Activated T-helper 1 cell treated with anti-CD3 and anti-CD28 coated beads, Interleukin-12 subunit alpha, Interleukin-12 subunit beta, Interleukin-2, Interleukin-4 antibody, amounts not matched to agents 30 ng/mL and 10 ng/mL and 1 ng/mL, durations not matched to agents 14 hours and 24 hours and 36 hours (primary cell): ENCODE measurements around the gene PRKCB. TPM values are rescaled to one million over a fixed set of nuclear protein-coding genes. Genes with fewer than 3 reads are reported as not detected.
"Not testable (repeated sequence)": the region's sequence is repeated elsewhere in the genome, so short reads cannot be mapped to it uniquely, and the experiment has no call there.

Experiments
- DNase-seq: peaks from one replicate; pipeline ENCODE4 v3.0.0; 2021; ENCODE audit warnings: low spot score
- H3K27ac Mint-ChIP-seq: one replicate; pipeline ENCODE4 v1.8.0; 2021; ENCODE audit warnings: mild to moderate bottlenecking, mixed read lengths
- H3K27me3 Mint-ChIP-seq: one replicate; pipeline ENCODE4 v1.8.0; 2022; ENCODE audit warnings: mild to moderate bottlenecking, moderate library complexity, mixed read lengths; ENCODE audit not compliant: insufficient read depth
- H3K36me3 Mint-ChIP-seq: one replicate; pipeline ENCODE4 v1.8.0; 2021; ENCODE audit warnings: low read depth, mixed read lengths
- H3K4me1 Mint-ChIP-seq: one replicate; pipeline ENCODE4 v1.8.0; 2021; ENCODE audit warnings: low read depth, mixed read lengths
- H3K4me3 Mint-ChIP-seq: one replicate; pipeline ENCODE4 v1.8.0; 2021; ENCODE audit warnings: mild to moderate bottlenecking, moderate library complexity, mixed read lengths
- H3K9me3 Mint-ChIP-seq: one replicate; pipeline ENCODE4 v1.8.0; 2021; ENCODE audit warnings: mixed read lengths
- intact Hi-C: fragments of 100-400 bp; cut with micrococcal nuclease; formaldehyde crosslinking; loops from one replicate; pipeline ENCODE4 v1.15.1; 2024
- total RNA-seq: library from RNA; stranded (reverse); gene quantifications from 2 replicates; pipeline ENCODE4 v1.2.3, GENCODE V29; 2022

Gene PRKCB
- total RNA-seq, 1 donor from 2014 or later = 100 TPM

DNA sequence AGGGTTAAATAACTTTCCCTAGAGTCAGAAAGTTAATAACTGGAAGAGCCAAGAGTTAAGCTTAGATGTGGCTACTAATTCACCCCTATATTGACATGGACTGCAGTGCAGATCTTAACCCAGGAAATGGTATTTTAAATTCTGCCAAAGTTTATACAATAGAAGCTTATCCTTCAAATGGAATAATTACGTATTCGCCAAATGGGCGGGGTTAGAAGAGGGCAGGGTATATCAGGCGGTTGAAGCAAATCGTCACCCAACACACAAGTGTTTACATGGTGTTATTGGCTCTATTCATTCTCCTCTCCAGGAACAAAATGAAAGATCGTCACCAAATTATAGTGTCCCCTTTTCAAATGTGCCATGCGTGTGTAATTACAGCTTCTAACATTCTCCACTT, 182.7 kb downstream of the PRKCB start:
- Mint-ChIP-seq H3K9me3 (no peaks in the 10 kb centered on the region), H3K4me1 (peaks cover 34% of the 10 kb centered on the region), H3K27ac (no peak overlapping the region), H3K27me3 (no peaks in the 10 kb centered on the region), H3K4me3 (no peak overlapping the region), H3K36me3 (peaks cover 3% of the 10 kb centered on the region)
- intact Hi-C loops = loop anchor here (10.0 kb wide), 1 partner anchor 344 kb away; the partner anchor contains the start of gene PLK1
- DNase-seq = no peak

DNA sequence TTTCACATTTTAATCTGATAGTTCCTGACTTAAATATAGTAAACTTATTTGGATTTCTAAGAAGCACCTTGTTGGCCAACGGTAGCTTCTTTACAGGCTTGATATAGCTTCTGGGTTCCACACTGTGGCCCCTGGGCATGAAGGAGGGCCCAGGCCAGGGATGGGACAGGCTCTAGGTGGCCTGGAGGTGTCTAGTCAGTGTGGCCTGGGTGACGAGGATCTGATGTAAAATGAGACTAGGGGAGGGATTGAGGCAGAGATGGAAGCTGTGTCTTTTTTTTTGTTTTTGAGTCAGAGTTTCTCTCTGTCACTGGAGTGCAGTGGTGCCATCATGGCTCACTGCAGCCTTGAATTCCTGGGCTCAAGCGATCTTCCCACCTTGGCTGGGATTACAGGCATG, 187.0 kb downstream of the PRKCB start:
- H3K36me3 Mint-ChIP-seq = peaks cover 2% of the 10 kb centered on the region
- no peak overlapping the region for H3K4me3 Mint-ChIP-seq
- H3K27me3 Mint-ChIP-seq = no peaks in the 10 kb centered on the region
- no peak for DNase-seq
- no peak overlapping the region for H3K27ac Mint-ChIP-seq
- no peaks in the 10 kb centered on the region for H3K9me3 Mint-ChIP-seq
- H3K4me1 Mint-ChIP-seq = peaks cover 23% of the 10 kb centered on the region
- intact Hi-C loops = no loop called here

GRCh38 chr16:24023621-24024020, 187.8 kb downstream of the PRKCB start:
- H3K4me3 Mint-ChIP-seq = no peak overlapping the region
- H3K4me1 Mint-ChIP-seq = peaks cover 23% of the 10 kb centered on the region
- no peaks in the 10 kb centered on the region for H3K9me3 Mint-ChIP-seq
- H3K36me3 Mint-ChIP-seq = peaks cover 2% of the 10 kb centered on the region
- DNase-seq = no peak
- intact Hi-C loops = no loop called here
- no peak overlapping the region for H3K27ac Mint-ChIP-seq
- no peaks in the 10 kb centered on the region for H3K27me3 Mint-ChIP-seq

- no peak overlapping the region for H3K4me3 Mint-ChIP-seq
- H3K27ac Mint-ChIP-seq = no peak overlapping the region
- no peaks in the 10 kb centered on the region for H3K9me3 Mint-ChIP-seq
- intact Hi-C loops = no loop called here
- no peaks in the 10 kb centered on the region for H3K27me3 Mint-ChIP-seq
- no peak for DNase-seq
- H3K4me1 Mint-ChIP-seq = peaks cover 23% of the 10 kb centered on the region
- peaks cover 5% of the 10 kb centered on the region for H3K36me3 Mint-ChIP-seq
Measured at GRCh38 chr16:24024971-24025370, 189.2 kb downstream of the PRKCB start.

DNA sequence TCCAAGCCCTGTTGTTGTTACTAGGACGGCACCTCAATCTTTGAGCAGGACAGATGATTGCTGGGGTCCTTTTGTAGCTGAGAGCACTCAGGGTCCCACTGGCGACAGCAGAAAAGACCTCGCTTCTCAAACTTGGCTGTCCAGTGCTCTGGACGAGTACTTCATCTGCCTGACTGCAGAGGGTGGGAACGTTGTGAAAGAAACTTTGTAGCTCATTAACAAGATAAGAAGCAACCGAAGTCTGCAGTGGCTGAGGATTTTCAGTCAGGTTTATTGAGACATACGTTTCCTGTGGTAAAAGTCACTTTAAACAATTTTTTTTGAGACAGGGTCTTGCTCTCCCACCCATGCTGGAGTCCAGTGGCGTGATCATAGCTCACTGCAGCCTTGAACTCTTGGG, 191.7 kb downstream of the PRKCB start:
- H3K27ac Mint-ChIP-seq = no peak overlapping the region
- H3K9me3 Mint-ChIP-seq = no peaks in the 10 kb centered on the region
- peaks cover 14% of the 10 kb centered on the region for H3K4me1 Mint-ChIP-seq
- H3K27me3 Mint-ChIP-seq = no peaks in the 10 kb centered on the region
- intact Hi-C loops = no loop called here
- H3K36me3 Mint-ChIP-seq = peaks cover 3% of the 10 kb centered on the region
- no peak overlapping the region for H3K4me3 Mint-ChIP-seq
- no peak for DNase-seq

DNA sequence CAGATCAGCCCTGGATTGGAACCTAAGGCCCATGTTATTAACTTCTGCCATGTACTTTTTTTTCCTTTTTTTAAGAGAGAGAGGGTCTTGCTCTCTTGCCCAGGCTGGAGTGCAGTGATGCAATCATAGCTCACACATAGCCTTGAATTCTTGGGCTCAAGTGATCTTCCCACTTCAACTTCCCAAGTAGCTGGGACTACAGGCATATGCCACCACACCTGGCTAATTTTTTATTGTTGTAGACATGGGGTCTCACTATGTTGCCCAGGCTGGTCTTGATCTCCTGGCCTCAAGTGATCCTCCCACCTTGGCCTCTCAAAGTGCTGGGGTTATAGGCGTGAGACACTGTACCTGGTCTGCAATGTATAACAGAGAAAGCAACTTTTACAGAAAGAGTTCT, 194.1 kb downstream of the PRKCB start:
- intact Hi-C loops, H3K9me3 Mint-ChIP-seq, H3K4me3 Mint-ChIP-seq, H3K27me3 Mint-ChIP-seq, DNase-seq, H3K27ac Mint-ChIP-seq: not testable (repeated sequence)
- Mint-ChIP-seq H3K36me3 (peaks cover 18% of the 10 kb centered on the region), H3K4me1 (peaks cover 37% of the 10 kb centered on the region)

GRCh38 chr16:24035127-24035842, 199.5 kb downstream of the PRKCB start:
- H3K4me1 Mint-ChIP-seq = peaks cover 48% of the 10 kb centered on the region
- no peaks in the 10 kb centered on the region for H3K9me3 Mint-ChIP-seq
- H3K36me3 Mint-ChIP-seq = peaks cover 21% of the 10 kb centered on the region
- intact Hi-C loops = no loop called here
- peak overlapping the region; percentile 2 for H3K4me3 Mint-ChIP-seq
- no peaks in the 10 kb centered on the region for H3K27me3 Mint-ChIP-seq
- H3K27ac Mint-ChIP-seq = no peak overlapping the region
- DNase-seq = peak; percentile 12

DNA sequence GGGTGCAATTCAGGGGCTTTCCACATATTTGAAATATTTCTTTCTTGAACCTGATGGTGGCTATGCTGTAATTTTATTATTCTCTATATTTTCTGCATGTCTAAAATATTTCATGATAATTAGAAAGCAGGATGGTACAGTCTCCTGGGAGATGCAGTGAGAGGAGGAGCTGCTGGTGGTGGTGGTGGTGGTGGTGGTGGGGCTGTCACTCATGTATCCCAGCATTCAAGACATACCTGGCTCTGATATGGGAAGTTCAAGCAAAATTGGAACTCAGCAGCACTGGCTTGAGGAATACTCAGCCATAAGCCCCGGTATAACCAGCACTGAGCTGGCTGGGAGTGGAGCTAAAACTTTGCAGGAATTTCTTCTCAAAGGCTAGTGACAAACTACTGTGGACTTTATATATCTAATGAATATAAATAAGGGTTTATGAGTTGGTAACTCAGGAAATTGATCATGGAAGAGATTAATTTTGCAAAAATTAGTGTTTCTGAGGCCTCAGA, 200.3 kb downstream of the PRKCB start:
- H3K27ac Mint-ChIP-seq = no peak overlapping the region
- peaks cover 21% of the 10 kb centered on the region for H3K36me3 Mint-ChIP-seq
- DNase-seq = no peak
- no peaks in the 10 kb centered on the region for H3K9me3 Mint-ChIP-seq
- no peaks in the 10 kb centered on the region for H3K27me3 Mint-ChIP-seq
- peaks cover 48% of the 10 kb centered on the region for H3K4me1 Mint-ChIP-seq
- H3K4me3 Mint-ChIP-seq = no peak overlapping the region
- intact Hi-C loops = loop anchor here (1.0 kb wide), 2 partner anchors 235 to 301 kb away; no protein-coding TSS in a partner anchor

DNA sequence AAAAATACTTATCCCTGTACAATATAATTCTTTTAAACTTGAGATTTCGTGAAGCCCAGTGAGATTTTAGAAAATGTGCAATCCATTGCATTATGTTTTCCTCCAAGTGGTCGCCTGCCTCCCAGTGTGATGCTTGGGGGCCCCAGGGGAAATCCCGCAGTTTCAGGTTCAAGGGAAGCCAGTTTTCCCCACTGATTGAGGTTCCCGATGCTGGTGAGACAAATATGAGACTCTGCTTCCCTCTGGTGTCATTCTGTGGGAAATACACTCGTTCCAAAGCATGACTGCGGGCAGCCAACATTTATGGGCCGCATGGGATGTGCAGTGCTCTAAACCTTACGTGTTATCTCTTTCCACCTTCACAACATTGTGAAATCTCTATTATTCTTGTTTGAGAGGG, 200.8 kb downstream of the PRKCB start:
- H3K9me3 Mint-ChIP-seq = no peaks in the 10 kb centered on the region
- H3K27ac Mint-ChIP-seq = no peak overlapping the region
- H3K36me3 Mint-ChIP-seq = peaks cover 21% of the 10 kb centered on the region
- peak; percentile 16 for DNase-seq
- no peak overlapping the region for H3K4me3 Mint-ChIP-seq
- peaks cover 48% of the 10 kb centered on the region for H3K4me1 Mint-ChIP-seq
- intact Hi-C loops = loop anchor here (1.0 kb wide), 2 partner anchors 235 to 301 kb away; no protein-coding TSS in a partner anchor
- no peaks in the 10 kb centered on the region for H3K27me3 Mint-ChIP-seq

- no peak for DNase-seq
- intact Hi-C loops = no loop called here
- Mint-ChIP-seq H3K36me3 (peaks cover 21% of the 10 kb centered on the region), H3K27ac (no peak overlapping the region), H3K4me1 (peaks cover 48% of the 10 kb centered on the region), H3K4me3 (no peak overlapping the region), H3K9me3 (no peaks in the 10 kb centered on the region), H3K27me3 (no peaks in the 10 kb centered on the region)
Measured at GRCh38 chr16:24037335-24037734, 201.6 kb downstream of the PRKCB start.

DNA sequence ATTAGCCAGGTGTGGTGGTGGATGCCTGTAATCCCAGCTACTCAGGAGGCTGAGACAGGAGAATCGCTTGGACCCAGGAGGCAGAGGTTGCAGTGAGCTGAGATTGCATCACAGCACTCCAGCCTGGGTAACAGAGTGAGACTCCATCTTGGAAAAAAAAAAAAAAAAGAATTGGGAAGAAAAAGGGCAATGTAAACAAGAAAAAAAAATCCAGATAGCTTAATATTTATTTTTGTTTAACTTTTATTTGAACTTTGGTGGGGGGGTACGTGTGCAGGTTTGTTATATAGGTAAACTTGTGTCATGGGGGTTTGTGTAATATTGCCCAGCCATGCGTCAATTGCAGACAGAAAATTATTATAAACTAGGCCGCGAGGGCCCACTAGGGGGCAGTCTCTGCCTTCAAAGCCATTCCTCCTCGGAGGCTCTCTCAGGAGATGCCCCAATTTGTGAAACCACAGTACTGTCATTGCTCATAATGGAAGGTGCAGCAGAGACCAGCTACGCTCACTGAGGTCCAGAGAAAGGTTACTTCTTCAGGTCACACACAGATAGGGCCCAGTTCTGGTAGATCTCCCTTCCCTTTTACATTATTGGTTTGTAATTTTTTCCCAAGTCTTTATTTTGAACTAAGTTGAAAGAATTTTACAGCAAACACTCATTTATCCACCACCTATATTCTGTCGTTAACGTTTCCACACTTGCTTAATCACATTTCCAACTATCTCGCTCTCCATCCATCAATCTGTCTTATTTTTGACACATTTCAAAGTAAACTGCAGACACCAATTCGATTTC, 206.2 kb downstream of the PRKCB start:
- Mint-ChIP-seq H3K4me1 (peaks cover 8% of the 10 kb centered on the region), H3K36me3 (peaks cover 6% of the 10 kb centered on the region), H3K9me3 (no peaks in the 10 kb centered on the region), H3K27ac (no peak overlapping the region), H3K27me3 (no peaks in the 10 kb centered on the region), H3K4me3 (no peak overlapping the region)
- peak; percentile 62 for DNase-seq
- intact Hi-C loops = loop anchor here (1.0 kb wide), 2 partner anchors 211 to 462 kb away; no protein-coding TSS in a partner anchor

GRCh38 chr16:24044467-24044866, 208.7 kb downstream of the PRKCB start:
- no peaks in the 10 kb centered on the region for H3K27me3 Mint-ChIP-seq
- no peak overlapping the region for H3K27ac Mint-ChIP-seq
- no peak for DNase-seq
- peaks cover 5% of the 10 kb centered on the region for H3K36me3 Mint-ChIP-seq
- H3K4me1 Mint-ChIP-seq = peaks cover 8% of the 10 kb centered on the region
- H3K4me3 Mint-ChIP-seq = no peak overlapping the region
- no peaks in the 10 kb centered on the region for H3K9me3 Mint-ChIP-seq
- intact Hi-C loops = no loop called here

GRCh38 chr16:24045641-24046040, 209.9 kb downstream of the PRKCB start:
- Mint-ChIP-seq H3K4me3 (no peak overlapping the region), H3K36me3 (peaks cover 6% of the 10 kb centered on the region), H3K27me3 (no peaks in the 10 kb centered on the region), H3K9me3 (no peaks in the 10 kb centered on the region), H3K4me1 (peaks cover 8% of the 10 kb centered on the region), H3K27ac (no peak overlapping the region)
- no peak for DNase-seq
- intact Hi-C loops = no loop called here
